ENCODE measurements around the gene ACTL10. TPM values are rescaled to one million over a fixed set of nuclear protein-coding genes. Genes with fewer than 3 reads are reported as not detected.

Gene ACTL10
- total and polyA plus RNA-seq, 7 donors, result 0.54 to 4.5 (median 0.66) TPM

- DNase-seq, result peak; percentile 91
- Histone ChIP-seq H3K4me3 (peak overlapping the region; percentile 60 to 77 (median 74)), H3K4me1 (peaks cover 0 to 49% (median 37%) of the 10 kb centered on the region in 4 donors), H3K27me3 (no peaks in the 10 kb centered on the region), H3K9me3 (no peaks in the 10 kb centered on the region), H3K27ac (peak overlapping the region; percentile 91 to 94 (median 94)), H3K36me3 (peaks cover 14 to 20% (median 16%) of the 10 kb centered on the region in 4 donors)
- TF ChIP-seq POLR2A (IDR thresholded peaks at IDR 0.05) (peak; percentile 34 to 57), POLR2AphosphoS5 (IDR thresholded peaks at IDR 0.05) (peak; percentile 49 to 85 (median 69)), CTCF (IDR thresholded peaks at IDR 0.05) (no peak), EP300 (IDR thresholded peaks at IDR 0.05) (no peak)
- 1% methylated on average over 84 of the region's 84 CpGs for WGBS, 2 donors
- intact Hi-C loops (cut with DNase I), result loop anchor here (5.0 kb wide), 1 partner anchor 221 kb away; the partner anchor contains the start of gene SNTA1
Measured at GRCh38 chr20:33663161-33664084, 3.3 kb upstream of the ACTL10 start.

- DNase-seq, result peak; percentile 66
Measured at GRCh38 chr20:33664085-33664761, 2.5 kb upstream of the ACTL10 start.

GRCh38 chr20:33664762-33665144 is 2.0 kb upstream of the ACTL10 start:
- no peak for TF ChIP-seq POLR2A (IDR thresholded peaks at IDR 0.05)
- intact Hi-C loops (cut with DNase I), result loop anchor here (5.0 kb wide), 4 partner anchors 102 to 448 kb away; partner anchors contain the start of genes CDK5RAP1, EIF2S2 and SNTA1
- Histone ChIP-seq H3K27me3 (no peaks in the 10 kb centered on the region), H3K9me3 (no peaks in the 10 kb centered on the region), H3K4me1 (peaks cover 0 to 50% (median 40%) of the 10 kb centered on the region in 4 donors), H3K4me3 (no peak overlapping the region), H3K27ac (peak overlapping the region; percentile 91 to 94 (median 94)), H3K36me3 (peaks cover 1 to 17% (median 7%) of the 10 kb centered on the region in 4 donors)
- no peak for DNase-seq
- WGBS, 2 donors, result 94 to 98% methylated on average over 2 of the region's 2 CpGs

More at GRCh38 chr20:33664085-33664761, 2.5 kb upstream of the ACTL10 start:
- H3K27ac ChIP-seq, result peak overlapping the region; percentile 91 to 94 (median 94)
- H3K4me3 ChIP-seq, result peak overlapping the region; percentile 60 to 77 (median 74)
- intact Hi-C loops (cut with DNase I), result loop anchor here (5.0 kb wide), 1 partner anchor 222 kb away; the partner anchor contains the start of gene SNTA1
- no peaks in the 10 kb centered on the region for H3K9me3 ChIP-seq
- TF ChIP-seq EP300 (IDR thresholded peaks at IDR 0.05) (no peak), CTCF (IDR thresholded peaks at IDR 0.05) (no peak)
- 49 to 60% methylated on average over 9 of the region's 9 CpGs for WGBS, 2 donors
- peaks cover 6 to 17% (median 10%) of the 10 kb centered on the region in 4 donors for H3K36me3 ChIP-seq
- H3K4me1 ChIP-seq, result peaks cover 0 to 50% (median 40%) of the 10 kb centered on the region in 4 donors
- H3K27me3 ChIP-seq, result no peaks in the 10 kb centered on the region

- DNase-seq, result peak; percentile 86
Measured at GRCh38 chr20:33667245-33667675, 517 bp downstream of the ACTL10 start.

More at GRCh38 chr20:33667245-33667675, 517 bp downstream of the ACTL10 start:
- H3K27me3 ChIP-seq, result no peaks in the 10 kb centered on the region
- WGBS, 2 donors, result 2 to 3% methylated on average over 55 of the region's 55 CpGs
- peak overlapping the region; percentile 47 to 66 (median 52) for H3K4me3 ChIP-seq
- H3K9me3 ChIP-seq, result no peaks in the 10 kb centered on the region
- H3K4me1 ChIP-seq, result peaks cover 0 to 52% (median 42%) of the 10 kb centered on the region in 4 donors
- TF ChIP-seq POLR2AphosphoS5 (IDR thresholded peaks at IDR 0.05), result no peak
- no peak for TF ChIP-seq EP300 (IDR thresholded peaks at IDR 0.05)
- TF ChIP-seq POLR2A (IDR thresholded peaks at IDR 0.05), result no peak
- no peak for TF ChIP-seq CTCF (IDR thresholded peaks at IDR 0.05)
- intact Hi-C loops (cut with DNase I), result loop anchor here (5.0 kb wide), 3 partner anchors 105 to 445 kb away; partner anchors contain the start of genes CDK5RAP1 and EIF2S2
- H3K27ac ChIP-seq, result peak overlapping the region; percentile 86 to 98 (median 92)
- H3K36me3 ChIP-seq, result peaks cover 0 to 30% (median 6%) of the 10 kb centered on the region in 4 donors

Data from sigmoid colon (tissue), 7 donors.